ENCODE measurements around the gene SLAIN2. TPM values are rescaled to one million over a fixed set of nuclear protein-coding genes. Genes with fewer than 3 reads are reported as not detected.
A peak's percentile ranks its signal among the peaks of the same experiment; 100 is the strongest.

The SLAIN2 gene
- polyA plus RNA-seq, 4 donors, result 21.1 to 34.4 (median 21.7) TPM

- Histone ChIP-seq H3K4me1 (ENCODE audit: control insufficient read depth in 3 of 3, insufficient read depth in 2 of 3, low read depth in 1 of 3, low read length in 2 of 3) (no peaks in the 10 kb centered on the region), H3K9me3 (ENCODE audit: control insufficient read depth in 2 of 2, insufficient read depth in 1 of 2, low read depth in 1 of 2, low read length in 1 of 2) (no peaks in the 10 kb centered on the region), H3K4me3 (ENCODE audit: low read depth in 1 of 3, low read length in 3 of 3) (no peak overlapping the region), H3K27me3 (ENCODE audit: control insufficient read depth in 3 of 3, insufficient read depth in 3 of 3, low read length in 3 of 3) (no peaks in the 10 kb centered on the region), H3K36me3 (ENCODE audit: control insufficient read depth in 3 of 3, insufficient read depth in 2 of 3, low read depth in 1 of 3, low read length in 3 of 3) (peaks cover 0 to 7% (median 0%) of the 10 kb centered on the region in 3 donors), H3K27ac (ENCODE audit: low read depth in 1 of 3, low read length in 2 of 3) (no peak overlapping the region)
- 91 to 97% (median 94%) methylated on average over 7 of the region's 7 CpGs for WGBS, 3 donors
- FAIRE-seq, result no peak
- no peak for DNase-seq
These were observed 69.5 kb downstream of the SLAIN2 start for GRCh38 chr4:48410812-48411211.

DNA sequence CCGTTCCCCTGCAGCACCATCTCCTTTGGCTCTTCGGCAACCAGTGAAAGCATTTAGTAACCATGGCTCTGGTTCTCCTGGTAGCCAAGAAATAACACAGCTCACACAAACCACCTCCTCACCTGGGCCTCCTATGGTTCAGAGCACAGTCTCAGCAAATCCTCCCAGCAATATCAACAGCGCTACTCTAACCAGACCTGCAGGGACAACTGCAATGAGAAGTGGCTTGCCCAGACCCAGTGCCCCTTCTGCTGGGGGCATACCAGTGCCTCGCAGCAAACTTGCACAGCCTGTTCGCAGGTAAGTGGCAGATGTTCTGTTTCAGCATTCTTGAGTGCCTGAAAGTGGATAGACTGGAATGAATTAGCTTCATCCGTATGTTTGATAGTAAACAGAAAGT is 78.8 kb downstream of the SLAIN2 start:
- H3K27me3 ChIP-seq (ENCODE audit: control insufficient read depth in 3 of 3, insufficient read depth in 3 of 3, low read length in 3 of 3), result no peaks in the 10 kb centered on the region
- peaks cover 4 to 10% (median 8%) of the 10 kb centered on the region in 3 donors for H3K36me3 ChIP-seq (ENCODE audit: control insufficient read depth in 3 of 3, insufficient read depth in 2 of 3, low read depth in 1 of 3, low read length in 3 of 3)
- H3K27ac ChIP-seq (ENCODE audit: low read depth in 1 of 3, low read length in 2 of 3), result no peak overlapping the region
- no peaks in the 10 kb centered on the region for H3K4me1 ChIP-seq (ENCODE audit: control insufficient read depth in 3 of 3, insufficient read depth in 2 of 3, low read depth in 1 of 3, low read length in 2 of 3)
- 97% methylated on average over 6 of the region's 6 CpGs for WGBS, 3 donors
- no peaks in the 10 kb centered on the region for H3K9me3 ChIP-seq (ENCODE audit: control insufficient read depth in 2 of 2, insufficient read depth in 1 of 2, low read depth in 1 of 2, low read length in 1 of 2)
- H3K4me3 ChIP-seq (ENCODE audit: low read depth in 1 of 3, low read length in 3 of 3), result no peak overlapping the region
- FAIRE-seq (no peak), DNase-seq (no peak)

GRCh38 chr4:48421101-48421500 is 79.8 kb downstream of the SLAIN2 start:
- no peak for DNase-seq
- H3K36me3 ChIP-seq (ENCODE audit: control insufficient read depth in 3 of 3, insufficient read depth in 2 of 3, low read depth in 1 of 3, low read length in 3 of 3), result peaks cover 4 to 10% (median 8%) of the 10 kb centered on the region in 3 donors
- H3K27ac ChIP-seq (ENCODE audit: low read depth in 1 of 3, low read length in 2 of 3), result no peak overlapping the region
- H3K9me3 ChIP-seq (ENCODE audit: control insufficient read depth in 2 of 2, insufficient read depth in 1 of 2, low read depth in 1 of 2, low read length in 1 of 2), result no peaks in the 10 kb centered on the region
- H3K4me3 ChIP-seq (ENCODE audit: low read depth in 1 of 3, low read length in 3 of 3), result no peak overlapping the region
- H3K4me1 ChIP-seq (ENCODE audit: control insufficient read depth in 3 of 3, insufficient read depth in 2 of 3, low read depth in 1 of 3, low read length in 2 of 3), result no peaks in the 10 kb centered on the region
- H3K27me3 ChIP-seq (ENCODE audit: control insufficient read depth in 3 of 3, insufficient read depth in 3 of 3, low read length in 3 of 3), result no peaks in the 10 kb centered on the region
- no peak for FAIRE-seq
- 98 to 99% (median 98%) methylated on average over 2 of the region's 2 CpGs for WGBS, 3 donors

- Histone ChIP-seq H3K4me3 (ENCODE audit: low read depth in 1 of 3, low read length in 3 of 3) (no peak overlapping the region), H3K27ac (ENCODE audit: low read depth in 1 of 3, low read length in 2 of 3) (no peak overlapping the region), H3K4me1 (ENCODE audit: control insufficient read depth in 3 of 3, insufficient read depth in 2 of 3, low read depth in 1 of 3, low read length in 2 of 3) (no peaks in the 10 kb centered on the region), H3K9me3 (ENCODE audit: control insufficient read depth in 2 of 2, insufficient read depth in 1 of 2, low read depth in 1 of 2, low read length in 1 of 2) (no peaks in the 10 kb centered on the region), H3K27me3 (ENCODE audit: control insufficient read depth in 3 of 3, insufficient read depth in 3 of 3, low read length in 3 of 3) (no peaks in the 10 kb centered on the region), H3K36me3 (ENCODE audit: control insufficient read depth in 3 of 3, insufficient read depth in 2 of 3, low read depth in 1 of 3, low read length in 3 of 3) (peaks cover 0 to 4% (median 0%) of the 10 kb centered on the region in 3 donors)
- WGBS, 3 donors, result 91 to 98% (median 92%) methylated on average over 2 of the region's 2 CpGs
- DNase-seq (no peak), FAIRE-seq (no peak)
These were observed 87.6 kb downstream of the SLAIN2 start for GRCh38 chr4:48428926-48429325.

DNA sequence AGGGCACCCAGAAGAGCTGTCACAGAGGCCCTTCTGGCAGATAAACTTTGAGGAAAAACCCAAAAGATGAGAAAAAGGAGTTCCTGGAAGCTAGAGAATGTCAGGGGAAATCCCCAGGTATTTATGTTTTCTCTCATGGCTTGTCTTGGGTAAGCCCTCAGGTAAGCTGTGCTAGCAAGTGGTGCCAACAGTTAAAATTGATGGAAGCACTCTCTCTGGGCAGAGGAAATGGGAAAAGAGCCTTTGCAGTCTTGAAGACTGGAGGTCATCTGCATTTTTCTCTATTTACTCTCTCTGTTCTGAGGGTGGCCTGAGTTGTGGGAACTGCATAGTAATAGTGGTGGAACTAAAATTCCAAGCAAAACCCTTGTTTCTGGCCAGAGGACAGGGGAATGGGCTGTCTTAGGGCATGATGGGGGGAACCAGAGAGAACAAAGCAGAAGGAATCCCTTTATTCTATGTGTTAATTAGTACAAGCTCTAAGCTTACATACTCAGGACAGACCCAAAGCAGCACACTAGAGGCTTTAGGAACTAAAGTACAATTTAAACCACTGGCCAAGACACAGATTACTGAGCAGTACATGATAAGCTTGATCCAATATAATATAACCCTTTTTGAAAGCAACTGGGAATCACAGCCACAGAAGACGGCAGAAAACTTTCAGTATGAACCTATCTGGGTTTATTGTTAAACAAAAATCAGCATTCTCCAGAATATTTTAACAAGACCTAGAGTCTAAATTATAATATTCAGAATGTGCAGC is 88.6 kb downstream of the SLAIN2 start:
- Histone ChIP-seq H3K4me3 (ENCODE audit: low read depth in 1 of 3, low read length in 3 of 3) (no peak overlapping the region), H3K9me3 (ENCODE audit: control insufficient read depth in 2 of 2, insufficient read depth in 1 of 2, low read depth in 1 of 2, low read length in 1 of 2) (no peaks in the 10 kb centered on the region), H3K27me3 (ENCODE audit: control insufficient read depth in 3 of 3, insufficient read depth in 3 of 3, low read length in 3 of 3) (no peaks in the 10 kb centered on the region), H3K36me3 (ENCODE audit: control insufficient read depth in 3 of 3, insufficient read depth in 2 of 3, low read depth in 1 of 3, low read length in 3 of 3) (peaks cover 0 to 4% (median 0%) of the 10 kb centered on the region in 3 donors), H3K4me1 (ENCODE audit: control insufficient read depth in 3 of 3, insufficient read depth in 2 of 3, low read depth in 1 of 3, low read length in 2 of 3) (no peaks in the 10 kb centered on the region), H3K27ac (ENCODE audit: low read depth in 1 of 3, low read length in 2 of 3) (no peak overlapping the region)
- DNase-seq (no peak), FAIRE-seq (no peak)
- WGBS, 3 donors, result 0 to 88% (median 41%) methylated on average over 1 of the region's 1 CpG

DNA sequence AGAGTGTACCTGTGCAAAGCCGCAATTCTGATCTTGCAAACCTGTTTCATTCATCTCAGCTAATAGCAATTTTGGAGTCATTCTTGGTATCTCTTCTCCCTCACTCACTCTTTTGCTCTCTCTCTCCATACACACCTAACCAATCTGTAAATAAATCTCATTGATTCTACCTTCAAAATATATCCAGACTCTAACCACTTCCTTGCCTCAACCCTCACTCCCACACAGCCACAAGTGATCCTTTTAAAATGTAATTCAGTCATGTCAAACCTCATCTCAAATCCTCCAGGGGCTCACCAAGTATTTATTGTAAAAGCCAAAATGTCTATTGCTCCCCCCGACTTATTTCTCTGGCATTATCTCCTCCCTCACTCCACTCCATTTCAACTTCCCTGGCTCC is 90.1 kb downstream of the SLAIN2 start:
- Histone ChIP-seq H3K4me1 (ENCODE audit: control insufficient read depth in 3 of 3, insufficient read depth in 2 of 3, low read depth in 1 of 3, low read length in 2 of 3) (peaks cover 0 to 3% (median 0%) of the 10 kb centered on the region in 3 donors), H3K27me3 (ENCODE audit: control insufficient read depth in 3 of 3, insufficient read depth in 3 of 3, low read length in 3 of 3) (no peaks in the 10 kb centered on the region), H3K4me3 (ENCODE audit: low read depth in 1 of 3, low read length in 3 of 3) (no peak overlapping the region), H3K9me3 (ENCODE audit: control insufficient read depth in 2 of 2, insufficient read depth in 1 of 2, low read depth in 1 of 2, low read length in 1 of 2) (no peaks in the 10 kb centered on the region), H3K27ac (ENCODE audit: low read depth in 1 of 3, low read length in 2 of 3) (no peak overlapping the region), H3K36me3 (ENCODE audit: control insufficient read depth in 3 of 3, insufficient read depth in 2 of 3, low read depth in 1 of 3, low read length in 3 of 3) (peaks cover 0 to 4% (median 0%) of the 10 kb centered on the region in 3 donors)
- 74 to 82% (median 75%) methylated on average over 2 of the region's 2 CpGs for WGBS, 3 donors
- FAIRE-seq, result no peak
- no peak for DNase-seq

GRCh38 chr4:48432017-48432416 is 90.7 kb downstream of the SLAIN2 start:
- no peak for FAIRE-seq

GRCh38 chr4:48436318-48436717 is 95.0 kb downstream of the SLAIN2 start:
- Histone ChIP-seq H3K4me1 (ENCODE audit: control insufficient read depth in 3 of 3, insufficient read depth in 2 of 3, low read depth in 1 of 3, low read length in 2 of 3) (peaks cover 0 to 4% (median 0%) of the 10 kb centered on the region in 3 donors), H3K27me3 (ENCODE audit: control insufficient read depth in 3 of 3, insufficient read depth in 3 of 3, low read length in 3 of 3) (no peaks in the 10 kb centered on the region), H3K4me3 (ENCODE audit: low read depth in 1 of 3, low read length in 3 of 3) (no peak overlapping the region), H3K36me3 (ENCODE audit: control insufficient read depth in 3 of 3, insufficient read depth in 2 of 3, low read depth in 1 of 3, low read length in 3 of 3) (no peaks in the 10 kb centered on the region), H3K27ac (ENCODE audit: low read depth in 1 of 3, low read length in 2 of 3) (no peak overlapping the region), H3K9me3 (ENCODE audit: control insufficient read depth in 2 of 2, insufficient read depth in 1 of 2, low read depth in 1 of 2, low read length in 1 of 2) (no peaks in the 10 kb centered on the region)
- FAIRE-seq, result no peak
- DNase-seq, result peak; percentile 30
- 34 to 81% (median 64%) methylated on average over 1 of the region's 1 CpG for WGBS, 3 donors

More at GRCh38 chr4:48432017-48432416, 90.7 kb downstream of the SLAIN2 start:
- H3K36me3 ChIP-seq (ENCODE audit: control insufficient read depth in 3 of 3, insufficient read depth in 2 of 3, low read depth in 1 of 3, low read length in 3 of 3), result peaks cover 0 to 3% (median 0%) of the 10 kb centered on the region in 3 donors
- no peaks in the 10 kb centered on the region for H3K9me3 ChIP-seq (ENCODE audit: control insufficient read depth in 2 of 2, insufficient read depth in 1 of 2, low read depth in 1 of 2, low read length in 1 of 2)
- H3K27me3 ChIP-seq (ENCODE audit: control insufficient read depth in 3 of 3, insufficient read depth in 3 of 3, low read length in 3 of 3), result no peaks in the 10 kb centered on the region
- DNase-seq, result peak in 1 of 2 donors; percentile 3
- no peak overlapping the region for H3K4me3 ChIP-seq (ENCODE audit: low read depth in 1 of 3, low read length in 3 of 3)
- peaks cover 0 to 4% (median 0%) of the 10 kb centered on the region in 3 donors for H3K4me1 ChIP-seq (ENCODE audit: control insufficient read depth in 3 of 3, insufficient read depth in 2 of 3, low read depth in 1 of 3, low read length in 2 of 3)
- WGBS, 3 donors, result 68 to 73% (median 72%) methylated on average over 4 of the region's 4 CpGs
- H3K27ac ChIP-seq (ENCODE audit: low read depth in 1 of 3, low read length in 2 of 3), result no peak overlapping the region
